ENCODE measurements around the gene BCL2L14.
"Not testable (repeated sequence)": the region's sequence is repeated elsewhere in the genome, so short reads cannot be mapped to it uniquely, and the experiment has no call there.

The BCL2L14 gene

GRCh38 chr12:12097891-12098690 lies 27.4 kb downstream of the BCL2L14 start:
- no peaks in the 10 kb centered on the region for H3K9me3 ChIP-seq (ENCODE audit: control insufficient read depth in 5 of 5, low read length in 5 of 5)
- H3K27me3 ChIP-seq (ENCODE audit: control insufficient read depth in 5 of 5, insufficient read depth in 4 of 5, low read length in 5 of 5), result no peaks in the 10 kb centered on the region
- H3K9ac ChIP-seq (ENCODE audit: low read length in 5 of 5), result no peak overlapping the region
- no peaks in the 10 kb centered on the region for H3K36me3 ChIP-seq (ENCODE audit: control insufficient read depth in 5 of 5, insufficient read depth in 5 of 5, low read length in 5 of 5)
- no peak overlapping the region for H3K27ac ChIP-seq (ENCODE audit: low read depth, low read length)
- H3K4me1 ChIP-seq (ENCODE audit: control insufficient read depth in 5 of 5, insufficient read depth in 5 of 5, low read length in 5 of 5), result no peaks in the 10 kb centered on the region
- no peak overlapping the region for H3K4me3 ChIP-seq (ENCODE audit: low read depth in 1 of 5, low read length in 5 of 5)

- Histone ChIP-seq H3K27me3 (ENCODE audit: control insufficient read depth in 5 of 5, insufficient read depth in 4 of 5, low read length in 5 of 5) (no peaks in the 10 kb centered on the region), H3K4me3 (ENCODE audit: low read depth in 1 of 5, low read length in 5 of 5) (no peak overlapping the region), H3K9me3 (ENCODE audit: control insufficient read depth in 5 of 5, low read length in 5 of 5) (peaks cover 0 to under 1% (median 0%) of the 10 kb centered on the region in 5 donors), H3K27ac (ENCODE audit: low read depth, low read length) (no peak overlapping the region), H3K36me3 (ENCODE audit: control insufficient read depth in 5 of 5, insufficient read depth in 5 of 5, low read length in 5 of 5) (no peaks in the 10 kb centered on the region), H3K4me1 (ENCODE audit: control insufficient read depth in 5 of 5, insufficient read depth in 5 of 5, low read length in 5 of 5) (no peaks in the 10 kb centered on the region), H3K9ac (ENCODE audit: low read length in 5 of 5) (no peak overlapping the region)
Measured at GRCh38 chr12:12098691-12099015, 27.9 kb downstream of the BCL2L14 start.

GRCh38 chr12:12099102-12099501 lies 28.4 kb downstream of the BCL2L14 start:
- H3K27ac ChIP-seq (ENCODE audit: low read depth, low read length), result no peak overlapping the region
- H3K9me3 ChIP-seq (ENCODE audit: control insufficient read depth in 5 of 5, low read length in 5 of 5), result peaks cover 0 to 5% (median under 1%) of the 10 kb centered on the region in 5 donors
- H3K27me3 ChIP-seq (ENCODE audit: control insufficient read depth in 5 of 5, insufficient read depth in 4 of 5, low read length in 5 of 5), result no peaks in the 10 kb centered on the region
- no peak overlapping the region for H3K4me3 ChIP-seq (ENCODE audit: low read depth in 1 of 5, low read length in 5 of 5)
- no peak overlapping the region for H3K9ac ChIP-seq (ENCODE audit: low read length in 5 of 5)
- H3K36me3 ChIP-seq (ENCODE audit: control insufficient read depth in 5 of 5, insufficient read depth in 5 of 5, low read length in 5 of 5), result no peaks in the 10 kb centered on the region
- no peaks in the 10 kb centered on the region for H3K4me1 ChIP-seq (ENCODE audit: control insufficient read depth in 5 of 5, insufficient read depth in 5 of 5, low read length in 5 of 5)

GRCh38 chr12:12107678-12108077 lies 36.9 kb downstream of the BCL2L14 start:
- Histone ChIP-seq H3K27me3 (ENCODE audit: control insufficient read depth in 5 of 5, insufficient read depth in 4 of 5, low read length in 5 of 5) (no peaks in the 10 kb centered on the region), H3K9me3 (ENCODE audit: control insufficient read depth in 5 of 5, low read length in 5 of 5) (peaks cover 0 to 25% (median 20%) of the 10 kb centered on the region in 5 donors), H3K27ac (ENCODE audit: low read depth, low read length) (no peak overlapping the region), H3K9ac (ENCODE audit: low read length in 5 of 5) (no peak overlapping the region), H3K4me3 (ENCODE audit: low read depth in 1 of 5, low read length in 5 of 5) (peak overlapping the region in 1 of 5 donors; percentile 15), H3K36me3 (ENCODE audit: control insufficient read depth in 5 of 5, insufficient read depth in 5 of 5, low read length in 5 of 5) (no peaks in the 10 kb centered on the region), H3K4me1 (ENCODE audit: control insufficient read depth in 5 of 5, insufficient read depth in 5 of 5, low read length in 5 of 5) (no peaks in the 10 kb centered on the region)

- H3K4me1 ChIP-seq (ENCODE audit: control insufficient read depth in 5 of 5, insufficient read depth in 5 of 5, low read length in 5 of 5), result no peaks in the 10 kb centered on the region
- no peak overlapping the region for H3K27ac ChIP-seq (ENCODE audit: low read depth, low read length)
- no peak overlapping the region for H3K4me3 ChIP-seq (ENCODE audit: low read depth in 1 of 5, low read length in 5 of 5)
- peaks cover 0 to 25% (median 20%) of the 10 kb centered on the region in 5 donors for H3K9me3 ChIP-seq (ENCODE audit: control insufficient read depth in 5 of 5, low read length in 5 of 5)
- no peak overlapping the region for H3K9ac ChIP-seq (ENCODE audit: low read length in 5 of 5)
- H3K36me3 ChIP-seq (ENCODE audit: control insufficient read depth in 5 of 5, insufficient read depth in 5 of 5, low read length in 5 of 5), result peaks cover 0 to 3% (median 0%) of the 10 kb centered on the region in 5 donors
- H3K27me3 ChIP-seq (ENCODE audit: control insufficient read depth in 5 of 5, insufficient read depth in 4 of 5, low read length in 5 of 5), result no peaks in the 10 kb centered on the region
Measured at GRCh38 chr12:12108441-12109058, 37.8 kb downstream of the BCL2L14 start.

- not testable (repeated sequence) for H3K36me3 ChIP-seq (ENCODE audit: control insufficient read depth in 5 of 5, insufficient read depth in 5 of 5, low read length in 5 of 5); H3K27ac ChIP-seq (ENCODE audit: low read depth, low read length); H3K4me3 ChIP-seq (ENCODE audit: low read depth in 1 of 5, low read length in 5 of 5); H3K9ac ChIP-seq (ENCODE audit: low read length in 5 of 5); H3K4me1 ChIP-seq (ENCODE audit: control insufficient read depth in 5 of 5, insufficient read depth in 5 of 5, low read length in 5 of 5); H3K27me3 ChIP-seq (ENCODE audit: control insufficient read depth in 5 of 5, insufficient read depth in 4 of 5, low read length in 5 of 5)
- peaks cover 0 to 22% (median 16%) of the 10 kb centered on the region in 5 donors for H3K9me3 ChIP-seq (ENCODE audit: control insufficient read depth in 5 of 5, low read length in 5 of 5)
Measured at GRCh38 chr12:12110923-12111555, 40.3 kb downstream of the BCL2L14 start.

- H3K4me3 ChIP-seq (ENCODE audit: low read depth in 1 of 5, low read length in 5 of 5), result no peak overlapping the region
- H3K27me3 ChIP-seq (ENCODE audit: control insufficient read depth in 5 of 5, insufficient read depth in 4 of 5, low read length in 5 of 5), result no peaks in the 10 kb centered on the region
- no peaks in the 10 kb centered on the region for H3K9me3 ChIP-seq (ENCODE audit: control insufficient read depth in 5 of 5, low read length in 5 of 5)
- H3K27ac ChIP-seq (ENCODE audit: low read depth, low read length), result no peak overlapping the region
- peaks cover 0 to 10% (median 4%) of the 10 kb centered on the region in 5 donors for H3K36me3 ChIP-seq (ENCODE audit: control insufficient read depth in 5 of 5, insufficient read depth in 5 of 5, low read length in 5 of 5)
- H3K4me1 ChIP-seq (ENCODE audit: control insufficient read depth in 5 of 5, insufficient read depth in 5 of 5, low read length in 5 of 5), result peaks cover 0 to 4% (median 0%) of the 10 kb centered on the region in 5 donors
- H3K9ac ChIP-seq (ENCODE audit: low read length in 5 of 5), result no peak overlapping the region
Measured at GRCh38 chr12:12115514-12115913, 44.8 kb downstream of the BCL2L14 start.

- H3K4me1 ChIP-seq (ENCODE audit: control insufficient read depth in 5 of 5, insufficient read depth in 5 of 5, low read length in 5 of 5), result peaks cover 0 to 4% (median 0%) of the 10 kb centered on the region in 5 donors
- H3K4me3 ChIP-seq (ENCODE audit: low read depth in 1 of 5, low read length in 5 of 5), result no peak overlapping the region
- no peaks in the 10 kb centered on the region for H3K27me3 ChIP-seq (ENCODE audit: control insufficient read depth in 5 of 5, insufficient read depth in 4 of 5, low read length in 5 of 5)
- H3K36me3 ChIP-seq (ENCODE audit: control insufficient read depth in 5 of 5, insufficient read depth in 5 of 5, low read length in 5 of 5), result peaks cover 8 to 15% (median 11%) of the 10 kb centered on the region in 5 donors
- no peak overlapping the region for H3K27ac ChIP-seq (ENCODE audit: low read depth, low read length)
- H3K9me3 ChIP-seq (ENCODE audit: control insufficient read depth in 5 of 5, low read length in 5 of 5), result no peaks in the 10 kb centered on the region
- no peak overlapping the region for H3K9ac ChIP-seq (ENCODE audit: low read length in 5 of 5)
Measured at GRCh38 chr12:12116677-12117076, 45.9 kb downstream of the BCL2L14 start.

GRCh38 chr12:12121061-12121460 lies 50.3 kb downstream of the BCL2L14 start:
- Histone ChIP-seq H3K36me3 (ENCODE audit: control insufficient read depth in 5 of 5, insufficient read depth in 5 of 5, low read length in 5 of 5) (peaks cover 19 to 32% (median 26%) of the 10 kb centered on the region in 5 donors), H3K27me3 (ENCODE audit: control insufficient read depth in 5 of 5, insufficient read depth in 4 of 5, low read length in 5 of 5) (no peaks in the 10 kb centered on the region), H3K9me3 (ENCODE audit: control insufficient read depth in 5 of 5, low read length in 5 of 5) (no peaks in the 10 kb centered on the region), H3K9ac (ENCODE audit: low read length in 5 of 5) (no peak overlapping the region), H3K4me3 (ENCODE audit: low read depth in 1 of 5, low read length in 5 of 5) (no peak overlapping the region), H3K4me1 (ENCODE audit: control insufficient read depth in 5 of 5, insufficient read depth in 5 of 5, low read length in 5 of 5) (no peaks in the 10 kb centered on the region), H3K27ac (ENCODE audit: low read depth, low read length) (no peak overlapping the region)

GRCh38 chr12:12123036-12123604 lies 52.4 kb downstream of the BCL2L14 start:
- no peak overlapping the region for H3K4me3 ChIP-seq (ENCODE audit: low read depth in 1 of 5, low read length in 5 of 5)
- H3K36me3 ChIP-seq (ENCODE audit: control insufficient read depth in 5 of 5, insufficient read depth in 5 of 5, low read length in 5 of 5), result peaks cover 25 to 42% (median 33%) of the 10 kb centered on the region in 5 donors
- H3K9ac ChIP-seq (ENCODE audit: low read length in 5 of 5), result no peak overlapping the region
- no peaks in the 10 kb centered on the region for H3K9me3 ChIP-seq (ENCODE audit: control insufficient read depth in 5 of 5, low read length in 5 of 5)
- no peaks in the 10 kb centered on the region for H3K27me3 ChIP-seq (ENCODE audit: control insufficient read depth in 5 of 5, insufficient read depth in 4 of 5, low read length in 5 of 5)
- H3K4me1 ChIP-seq (ENCODE audit: control insufficient read depth in 5 of 5, insufficient read depth in 5 of 5, low read length in 5 of 5), result no peaks in the 10 kb centered on the region
- peak overlapping the region; percentile 25 for H3K27ac ChIP-seq (ENCODE audit: low read depth, low read length)
